Dendritic cell treated with granulocyte-macrophage colony-stimulating factor and Interleukin-4, amounts not matched to agents 40 ng/mL and 50 ng/mL, for 4 days (primary cell): ENCODE data around the gene PMEL.
"Not testable (repeated sequence)": the region's sequence is repeated elsewhere in the genome, so short reads cannot be mapped to it uniquely, and the experiment has no call there.

Source experiments
- H3K27ac Mint-ChIP-seq: one replicate; pipeline ENCODE4 v1.8.0; 2022; ENCODE audit warnings: mild to moderate bottlenecking, mixed read lengths
- H3K27me3 Mint-ChIP-seq: one replicate; pipeline ENCODE4 v1.8.0; 2022; ENCODE audit warnings: mild to moderate bottlenecking, mixed read lengths
- H3K36me3 Mint-ChIP-seq: one replicate; pipeline ENCODE4 v1.8.0; 2022; ENCODE audit warnings: low read depth, mixed read lengths
- H3K4me1 Mint-ChIP-seq: one replicate; pipeline ENCODE4 v1.8.0; 2022; ENCODE audit warnings: low read depth, mixed read lengths
- H3K4me3 Mint-ChIP-seq: one replicate; pipeline ENCODE4 v1.8.0; 2022; ENCODE audit warnings: mild to moderate bottlenecking, moderate library complexity, mixed read lengths
- H3K9me3 Mint-ChIP-seq: one replicate; pipeline ENCODE4 v1.8.0; 2022; ENCODE audit warnings: mixed read lengths
- intact Hi-C: fragments of 100-400 bp; cut with micrococcal nuclease; formaldehyde crosslinking; loops from one replicate; pipeline ENCODE4 v1.15.0; 2022

Gene PMEL

DNA sequence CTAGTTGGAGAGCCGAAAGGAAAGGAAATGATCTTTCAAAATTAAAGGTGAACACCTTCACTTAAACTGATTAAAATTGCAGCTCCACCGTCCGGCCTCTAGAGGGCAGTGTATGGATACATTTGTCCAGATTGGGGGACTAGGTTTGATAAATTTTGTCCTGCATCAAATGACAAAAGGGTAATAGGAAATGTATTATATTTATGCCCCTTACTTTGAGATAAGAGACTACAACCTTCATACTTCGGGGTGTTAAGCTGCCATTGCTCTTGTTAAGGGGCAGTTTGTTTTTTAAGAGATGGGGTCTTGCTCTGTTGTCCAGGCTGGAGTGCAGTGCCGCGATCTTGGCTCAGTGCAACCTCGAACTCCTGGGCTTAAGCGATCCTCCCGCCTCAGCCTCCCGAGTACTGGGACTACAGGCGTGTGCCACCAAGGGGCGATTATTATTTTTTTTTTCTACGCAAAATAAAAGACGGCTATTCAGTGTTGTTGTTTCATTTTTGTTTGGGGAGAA is 30.4 kb upstream of the PMEL start:
- H3K4me3 Mint-ChIP-seq = peak overlapping the region; percentile 93
- peak overlapping the region; percentile 88 for H3K27ac Mint-ChIP-seq
- intact Hi-C loops = loop anchor here (1.0 to 10.0 kb wide), 3 partner anchors 33 to 109 kb away; partner anchors contain the start of genes PA2G4 and RPS26

DNA sequence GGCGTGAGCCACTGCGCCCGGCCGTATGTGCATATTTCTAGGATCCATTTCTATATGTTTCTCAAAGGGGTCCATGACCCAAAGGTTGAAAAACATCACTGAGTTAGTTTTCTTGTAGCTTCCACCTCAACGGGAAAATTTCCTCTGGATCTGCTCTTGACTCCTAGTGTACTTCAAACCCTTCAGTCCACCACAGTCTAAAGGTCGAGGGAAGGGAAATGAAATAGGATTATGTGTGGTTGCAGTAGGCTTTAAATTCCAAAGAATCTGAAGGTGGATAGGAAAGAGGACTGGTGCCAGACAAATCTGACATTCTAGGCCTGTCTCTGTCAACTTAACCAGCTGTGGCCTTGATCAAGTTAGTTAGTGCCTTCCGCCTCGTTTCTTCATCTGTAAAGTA is 29.5 kb upstream of the PMEL start:
- intact Hi-C loops = loop anchor here (10.0 kb wide), 1 partner anchor 109 kb away; the partner anchor contains the start of gene PA2G4
- H3K27ac Mint-ChIP-seq = no peak overlapping the region

More for the DNA sequence above, 30.4 kb upstream of the PMEL start:
- Mint-ChIP-seq H3K36me3 (peaks cover 79% of the 10 kb centered on the region), H3K27me3 (no peaks in the 10 kb centered on the region), H3K9me3 (no peaks in the 10 kb centered on the region), H3K4me1 (peaks cover 41% of the 10 kb centered on the region)

DNA sequence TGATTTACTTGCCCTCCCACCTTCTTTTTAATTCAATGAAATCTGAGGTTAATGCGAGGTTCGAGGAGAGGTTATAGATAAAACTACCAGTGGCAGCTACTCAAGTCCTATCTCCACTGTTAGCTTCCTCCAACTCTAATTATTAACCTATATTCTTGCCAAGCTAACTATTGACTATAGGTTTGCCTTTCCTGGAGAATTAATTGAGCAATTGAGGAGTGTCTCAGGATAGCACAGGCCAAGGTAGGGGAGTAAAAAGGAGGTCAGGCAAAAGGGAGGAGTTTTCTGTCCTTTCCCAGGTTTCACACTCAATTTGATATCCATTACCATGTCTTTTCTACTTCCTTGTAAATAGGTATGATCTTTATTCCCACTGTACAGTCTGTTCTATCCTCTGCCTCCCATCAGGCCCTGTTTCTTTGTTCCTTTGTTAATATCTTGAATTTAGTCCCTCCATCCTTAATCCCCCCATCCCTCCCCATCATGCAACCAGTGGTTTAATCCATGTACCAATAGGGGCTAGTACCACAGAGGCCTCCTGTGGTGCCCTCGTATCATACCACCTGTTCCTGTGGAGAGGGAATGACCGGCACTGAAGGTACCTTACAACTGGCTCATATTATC is 27.5 kb upstream of the PMEL start:
- Mint-ChIP-seq H3K4me3 (no peak overlapping the region), H3K36me3 (peaks cover 80% of the 10 kb centered on the region), H3K27ac (no peak overlapping the region), H3K4me1 (peaks cover 22% of the 10 kb centered on the region), H3K27me3 (no peaks in the 10 kb centered on the region), H3K9me3 (no peaks in the 10 kb centered on the region)
- intact Hi-C loops = loop anchor here (10.0 kb wide), 1 partner anchor 111 kb away; the partner anchor contains the start of gene PA2G4

More for the DNA sequence above, 29.5 kb upstream of the PMEL start:
- H3K4me3 Mint-ChIP-seq = no peak overlapping the region
- H3K4me1 Mint-ChIP-seq = peaks cover 38% of the 10 kb centered on the region
- H3K9me3 Mint-ChIP-seq = no peaks in the 10 kb centered on the region
- no peaks in the 10 kb centered on the region for H3K27me3 Mint-ChIP-seq
- H3K36me3 Mint-ChIP-seq = peaks cover 79% of the 10 kb centered on the region

DNA sequence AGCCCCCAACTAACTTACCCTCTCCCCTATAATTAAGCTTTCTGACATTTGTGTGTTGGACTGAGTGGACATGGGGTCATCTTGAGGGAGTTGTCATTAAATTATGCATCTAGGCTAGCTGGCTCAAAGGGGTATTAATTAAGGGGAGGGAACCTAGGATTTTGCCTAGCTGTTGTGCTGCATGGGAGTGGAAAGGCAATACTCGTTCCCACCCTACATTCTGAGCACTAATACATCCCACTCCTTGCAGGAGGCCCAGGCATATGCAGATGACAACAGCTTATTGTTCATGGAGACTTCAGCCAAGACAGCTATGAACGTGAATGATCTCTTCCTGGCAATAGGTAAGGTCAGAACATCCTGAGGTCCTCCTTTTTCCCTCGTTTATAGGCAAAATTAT is 25.3 kb upstream of the PMEL start:
- Mint-ChIP-seq H3K27ac (no peak overlapping the region), H3K27me3 (no peaks in the 10 kb centered on the region), H3K4me3 (no peak overlapping the region), H3K36me3 (peaks cover 95% of the 10 kb centered on the region), H3K9me3 (no peaks in the 10 kb centered on the region), H3K4me1 (peaks cover 13% of the 10 kb centered on the region)
- intact Hi-C loops = loop anchor here (10.0 kb wide), 1 partner anchor 114 kb away; the partner anchor contains the start of gene PA2G4

DNA sequence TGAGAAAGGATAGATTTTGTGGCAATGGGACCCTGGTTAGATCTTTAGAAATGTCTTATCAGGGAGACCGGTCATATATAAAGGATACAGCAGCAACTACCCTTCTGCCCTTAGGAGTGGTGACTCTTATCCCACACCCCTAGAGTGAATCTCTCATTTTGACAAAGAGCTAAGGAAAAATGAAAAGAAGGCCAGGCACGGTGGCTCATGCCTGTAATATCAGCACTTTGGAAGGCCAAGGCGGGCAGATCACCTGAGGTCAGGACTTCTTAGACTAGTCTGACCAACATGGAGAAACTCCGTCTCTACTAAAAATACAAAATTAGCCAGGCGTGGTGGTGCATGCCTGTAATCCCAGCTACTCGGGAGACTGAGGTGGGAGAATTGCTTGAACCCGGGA is 20.1 kb upstream of the PMEL start:
- H3K27ac Mint-ChIP-seq, H3K27me3 Mint-ChIP-seq, H3K9me3 Mint-ChIP-seq, intact Hi-C loops, H3K4me3 Mint-ChIP-seq: not testable (repeated sequence)
- peaks cover 84% of the 10 kb centered on the region for H3K36me3 Mint-ChIP-seq
- H3K4me1 Mint-ChIP-seq = peaks cover 33% of the 10 kb centered on the region

DNA sequence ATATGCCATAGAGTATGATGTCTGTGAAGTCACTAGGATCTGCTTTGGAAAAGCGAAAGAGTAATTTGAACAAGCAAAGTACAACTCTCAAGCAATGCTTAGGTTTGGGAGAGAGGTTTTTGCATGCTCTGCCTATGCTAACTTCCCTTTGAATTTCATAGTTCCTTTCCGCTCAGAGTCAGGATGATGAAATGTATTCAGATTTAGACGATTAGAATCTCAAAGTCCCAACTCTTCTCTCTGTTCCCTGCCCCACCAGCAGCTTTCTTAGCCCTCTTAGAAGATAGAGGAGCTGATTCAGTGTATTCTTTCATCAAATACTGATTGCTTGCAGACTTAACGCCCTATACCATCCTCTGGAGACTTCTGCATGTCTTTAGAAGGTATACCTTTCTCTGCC is 19.5 kb upstream of the PMEL start:
- intact Hi-C loops = no loop called here
- Mint-ChIP-seq H3K4me3 (no peak overlapping the region), H3K27ac (no peak overlapping the region), H3K9me3 (no peaks in the 10 kb centered on the region), H3K27me3 (no peaks in the 10 kb centered on the region), H3K36me3 (peaks cover 84% of the 10 kb centered on the region), H3K4me1 (peaks cover 34% of the 10 kb centered on the region)

DNA sequence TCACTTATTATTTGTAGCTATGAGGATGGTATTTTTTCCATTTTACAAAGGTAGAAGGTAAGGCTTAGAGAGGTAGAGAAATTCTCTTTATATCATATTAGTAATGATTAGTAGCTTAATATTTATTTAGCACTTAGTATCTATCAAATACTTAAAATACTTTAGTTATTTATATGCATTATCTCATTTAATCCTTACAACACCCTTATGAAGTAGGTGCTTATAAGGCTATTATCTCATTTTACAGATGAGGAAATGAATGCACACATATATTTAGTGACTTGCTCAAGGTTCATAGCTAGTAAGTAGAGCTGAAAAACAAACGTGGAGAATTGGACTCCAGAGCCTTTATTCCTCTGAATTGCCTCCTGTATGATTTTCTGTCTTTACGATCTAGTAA is 19.0 kb upstream of the PMEL start:
- Mint-ChIP-seq H3K27ac (no peak overlapping the region), H3K9me3 (no peaks in the 10 kb centered on the region), H3K4me1 (peaks cover 38% of the 10 kb centered on the region), H3K36me3 (peaks cover 84% of the 10 kb centered on the region), H3K4me3 (no peak overlapping the region), H3K27me3 (no peaks in the 10 kb centered on the region)
- intact Hi-C loops = no loop called here

DNA sequence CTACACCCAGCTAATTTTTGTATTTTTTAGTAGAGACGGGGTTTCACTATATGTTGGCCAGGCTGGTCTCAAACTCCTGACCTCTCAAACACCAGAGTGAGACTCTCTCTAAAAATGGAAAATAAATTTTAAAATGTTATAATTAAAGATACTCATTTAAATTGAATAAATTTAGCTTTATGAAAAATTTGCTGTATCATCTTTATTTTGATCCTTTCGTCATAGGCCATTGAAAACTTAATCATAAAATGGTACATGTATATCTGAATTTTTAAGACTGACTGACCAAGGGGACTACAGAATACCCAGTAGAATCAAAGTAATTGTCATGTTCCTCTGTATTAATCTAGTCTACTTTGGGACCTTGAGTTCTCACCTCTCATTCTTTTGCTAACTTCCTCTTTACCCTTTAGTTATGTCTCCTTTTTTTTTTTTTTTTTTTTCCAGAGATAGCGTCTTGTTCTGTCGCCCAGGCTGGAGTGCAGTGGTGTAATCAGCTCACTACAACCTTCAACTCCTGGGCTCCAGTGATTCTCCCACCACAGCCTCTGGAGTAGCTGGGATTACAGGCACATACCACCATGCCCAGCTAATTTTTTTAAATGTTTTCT is 17.5 kb upstream of the PMEL start:
- H3K27ac Mint-ChIP-seq = peak overlapping the region; percentile 69

DNA sequence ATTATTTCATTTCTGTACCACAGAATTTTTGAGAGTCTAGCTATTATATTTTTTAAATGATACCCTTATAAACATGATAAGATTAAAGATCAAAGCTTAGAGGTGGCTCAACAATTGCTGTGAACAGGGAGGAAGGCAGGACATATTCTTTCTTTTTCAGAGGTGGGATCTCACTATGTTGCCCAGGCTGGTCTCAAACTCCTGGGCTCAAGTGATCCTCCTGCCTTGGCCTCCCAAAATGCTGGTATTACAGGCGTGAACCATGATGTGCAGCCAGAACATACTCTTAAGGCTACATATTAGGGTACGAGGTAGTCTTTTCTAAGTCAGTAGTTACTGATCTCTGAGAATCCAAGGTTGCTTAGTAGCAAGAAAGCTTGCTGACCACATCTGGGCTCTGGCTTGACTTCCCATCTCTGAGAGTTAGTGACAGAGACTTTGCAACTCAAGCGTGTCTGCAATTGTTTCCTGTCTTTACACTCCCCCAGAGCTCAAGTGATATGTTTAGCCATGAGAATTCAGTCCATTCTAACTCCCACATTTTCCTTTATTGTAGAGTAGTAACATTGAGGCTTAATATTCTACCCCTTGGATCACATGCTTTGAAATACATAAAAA is 16.6 kb upstream of the PMEL start:
- intact Hi-C loops = no loop called here
- no peak overlapping the region for H3K4me3 Mint-ChIP-seq
- peaks cover 50% of the 10 kb centered on the region for H3K4me1 Mint-ChIP-seq
- peaks cover 80% of the 10 kb centered on the region for H3K36me3 Mint-ChIP-seq
- no peaks in the 10 kb centered on the region for H3K27me3 Mint-ChIP-seq
- no peaks in the 10 kb centered on the region for H3K9me3 Mint-ChIP-seq
- H3K27ac Mint-ChIP-seq = no peak overlapping the region

More for the DNA sequence above, 17.5 kb upstream of the PMEL start:
- H3K9me3 Mint-ChIP-seq = no peaks in the 10 kb centered on the region
- peaks cover 82% of the 10 kb centered on the region for H3K36me3 Mint-ChIP-seq
- peaks cover 41% of the 10 kb centered on the region for H3K4me1 Mint-ChIP-seq
- no peak overlapping the region for H3K4me3 Mint-ChIP-seq
- intact Hi-C loops = no loop called here
- H3K27me3 Mint-ChIP-seq = no peaks in the 10 kb centered on the region

DNA sequence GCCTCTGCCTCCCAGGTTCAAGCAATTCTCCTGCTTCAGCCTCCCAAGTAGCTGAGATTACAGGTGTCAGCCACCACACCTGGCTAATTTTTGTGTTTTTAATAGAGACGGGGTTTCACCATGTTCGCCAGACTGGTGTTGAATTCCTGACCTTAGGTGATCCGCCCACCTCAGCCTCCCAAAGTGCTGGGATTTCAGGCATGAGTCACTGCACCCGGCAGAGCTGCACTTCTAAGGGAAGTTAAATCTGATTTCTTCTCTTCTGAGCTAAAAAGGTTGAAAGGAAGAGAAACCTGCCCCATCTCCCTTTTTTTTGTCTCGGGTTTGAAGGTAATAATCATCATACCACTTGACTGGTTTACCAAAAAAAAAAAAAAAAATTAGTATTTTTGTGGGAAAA is 16.0 kb upstream of the PMEL start:
- intact Hi-C loops, H3K27ac Mint-ChIP-seq, H3K4me3 Mint-ChIP-seq, H3K9me3 Mint-ChIP-seq, H3K27me3 Mint-ChIP-seq: not testable (repeated sequence)
- peaks cover 79% of the 10 kb centered on the region for H3K36me3 Mint-ChIP-seq
- peaks cover 55% of the 10 kb centered on the region for H3K4me1 Mint-ChIP-seq

DNA sequence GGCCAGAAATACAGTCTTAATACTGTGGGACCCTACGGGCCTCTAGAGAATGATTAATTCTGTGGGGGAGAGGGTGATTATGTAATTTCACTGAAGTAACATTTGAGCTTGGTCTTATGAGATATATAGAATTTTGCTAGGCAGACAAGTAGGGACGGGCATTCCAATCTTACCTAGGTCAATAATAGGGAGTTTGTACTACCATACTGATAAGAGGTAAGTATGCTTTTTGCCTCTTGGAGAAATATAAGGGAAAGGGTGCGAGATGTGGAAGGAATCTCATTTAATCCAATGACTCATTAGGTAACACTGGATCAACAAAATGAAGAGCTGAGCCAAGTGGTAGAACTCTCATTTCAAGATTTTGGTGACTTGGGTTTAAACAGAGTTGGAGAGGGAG is 13.2 kb upstream of the PMEL start:
- H3K4me1 Mint-ChIP-seq = peaks cover 57% of the 10 kb centered on the region
- no peaks in the 10 kb centered on the region for H3K27me3 Mint-ChIP-seq
- intact Hi-C loops = no loop called here
- H3K4me3 Mint-ChIP-seq = no peak overlapping the region
- H3K36me3 Mint-ChIP-seq = peaks cover 63% of the 10 kb centered on the region
- no peak overlapping the region for H3K27ac Mint-ChIP-seq
- H3K9me3 Mint-ChIP-seq = no peaks in the 10 kb centered on the region

DNA sequence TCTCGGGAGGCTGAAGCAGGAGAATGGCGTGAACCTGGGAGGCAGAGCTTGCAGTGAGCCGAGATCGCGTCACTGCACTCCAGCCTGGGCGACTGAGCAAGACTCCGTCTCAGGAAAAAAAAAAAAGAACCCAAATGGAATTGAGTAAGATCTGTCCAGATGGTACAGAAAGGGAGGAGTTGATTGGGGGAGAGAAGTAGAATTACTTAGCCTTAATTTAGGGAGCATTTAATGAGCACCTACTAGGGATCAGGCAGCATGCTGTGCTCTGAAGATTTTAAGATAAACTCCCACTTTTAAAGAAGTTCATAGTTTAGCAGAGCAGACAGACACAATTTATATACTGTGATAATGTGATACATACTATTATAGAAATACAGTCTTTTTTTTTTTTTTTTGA is 12.6 kb upstream of the PMEL start:
- Mint-ChIP-seq H3K9me3 (no peaks in the 10 kb centered on the region), H3K4me1 (peaks cover 50% of the 10 kb centered on the region), H3K27me3 (no peaks in the 10 kb centered on the region), H3K27ac (peak overlapping the region; percentile 38), H3K4me3 (no peak overlapping the region), H3K36me3 (peaks cover 56% of the 10 kb centered on the region)
- intact Hi-C loops = no loop called here

DNA sequence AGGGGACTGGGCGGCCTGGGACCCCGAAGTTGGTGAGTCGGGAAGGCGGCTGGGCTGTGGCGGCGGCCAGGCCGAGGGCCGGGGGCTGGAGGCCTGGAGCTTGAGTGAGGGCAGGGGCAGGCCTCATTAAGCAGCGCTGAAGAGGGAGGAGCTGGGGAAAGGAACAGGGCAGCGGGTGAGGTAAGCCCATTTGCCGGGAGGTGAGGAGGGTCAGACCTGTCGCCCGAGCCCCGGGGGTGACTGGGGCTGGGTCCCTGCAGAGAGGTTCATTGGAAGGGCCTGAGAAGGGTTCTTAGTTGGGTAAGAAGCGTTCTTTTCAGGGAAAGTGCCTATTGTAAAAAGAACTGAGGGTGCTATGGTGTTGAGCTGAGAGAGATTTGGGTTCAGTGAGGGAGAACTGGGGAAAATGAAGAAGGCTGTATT is 8.5 kb upstream of the PMEL start:
- Mint-ChIP-seq H3K27ac (no peak overlapping the region), H3K27me3 (no peaks in the 10 kb centered on the region), H3K4me3 (no peak overlapping the region), H3K36me3 (peaks cover 43% of the 10 kb centered on the region), H3K9me3 (no peaks in the 10 kb centered on the region), H3K4me1 (peaks cover 34% of the 10 kb centered on the region)
- intact Hi-C loops = no loop called here

DNA sequence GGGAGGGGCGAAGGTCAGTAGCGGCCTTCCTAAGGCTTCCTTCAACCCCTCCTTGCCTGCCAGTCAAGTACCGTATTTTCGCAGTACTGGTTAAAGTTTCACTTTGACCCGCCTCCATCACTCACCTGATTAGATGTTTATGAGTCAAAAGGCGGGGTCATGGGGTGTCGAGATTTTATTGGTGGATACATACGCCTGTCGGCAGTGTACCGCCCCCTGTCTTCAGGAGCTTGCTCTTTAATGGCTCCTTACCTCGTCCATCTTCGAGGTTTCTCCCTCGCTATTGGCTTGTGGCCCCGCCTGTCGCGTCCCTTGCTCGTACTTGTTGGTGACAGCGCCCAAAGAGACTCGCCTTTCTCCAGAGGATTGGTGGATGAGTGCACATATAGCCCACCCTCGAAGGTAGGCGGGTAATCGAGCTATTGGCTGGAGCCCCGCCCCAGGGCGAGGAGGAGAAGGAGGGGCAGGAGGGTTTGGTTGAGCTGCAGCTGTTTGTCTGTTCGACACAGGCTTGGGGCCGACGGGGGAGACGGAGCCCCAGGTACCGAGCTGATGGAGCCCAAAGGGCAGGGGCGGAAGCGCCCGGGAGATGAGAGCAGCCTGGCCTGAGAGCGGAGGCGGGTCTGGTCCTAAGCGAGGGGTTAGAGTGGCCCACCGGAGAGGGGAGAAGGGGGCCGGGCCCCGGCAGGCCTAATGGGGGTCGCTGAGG is 7.9 kb upstream of the PMEL start, which contains the start of gene RAB5B:
Gene RAB5B, plus strand, starts transcription at position 480 of the 709 bp plus-strand sequence. CDS start 12,883 bp downstream, outside the sequence.
- Mint-ChIP-seq H3K4me3 (no peak within 1 kb of the TSS), H3K4me1 (peaks cover 34% of the 10 kb centered on the region), H3K27me3 (no peaks in the 10 kb centered on the region), H3K36me3 (peaks cover 37% of the 10 kb centered on the region), H3K9me3 (no peaks in the 10 kb centered on the region), H3K27ac (no peak within 1 kb of the TSS)
- intact Hi-C loops = no loop called here
